AG04450 (cell line): Measurements from ENCODE around the gene WWOX. TPM values are rescaled to one million over a fixed set of nuclear protein-coding genes. Genes with fewer than 3 reads are reported as not detected.

Source experiments
- CTCF ChIA-PET: fragments of 300-600, 350-600 bp; formaldehyde crosslinking; extraction: SDS; loops from one replicate; lab custom pipeline; 2022; ENCODE audit warnings: antibody characterized with exemption, inconsistent platforms; lab: Charles Lee
- POLR2A ChIA-PET: fragments of 350-600 bp; formaldehyde crosslinking; extraction: SDS; loops from one replicate; lab custom pipeline; 2021; ENCODE audit warnings: antibody characterized with exemption, inconsistent platforms; lab: Yijun Ruan, JAX
- DNase-seq: peaks from one replicate; pipeline ENCODE4 v3.0.0-alpha.2; 2011; ENCODE audit warnings: low read depth, low spot score
- H3K27ac ChIP-seq: one replicate; pipeline ENCODE4 v1.5.1; 2012; ENCODE audit warnings: low read depth, low read length, control low read depth
- H3K27me3 ChIP-seq: one replicate; pipeline ENCODE4 v1.6.0; 2012; ENCODE audit warnings: low read length; ENCODE audit not compliant: control insufficient read depth, insufficient read depth
- H3K4me3 ChIP-seq: 2 replicates; pipeline ENCODE4 v1.5.1; 2011; ENCODE audit warnings: mild to moderate bottlenecking, low read depth, low read length, control low read depth
- H3K9me3 ChIP-seq: 2 replicates; pipeline ENCODE4 v1.5.1; 2012; ENCODE audit warnings: low read length; ENCODE audit not compliant: control insufficient read depth, insufficient read depth
- polyA plus RNA-seq: library from polyadenylated mRNA; depleted of rRNA; stranded (reverse); fragments of >200 nt; gene quantifications from 2 replicates; pipeline ENCODE4 v1.2.3, GENCODE V29; 2011
- TF ChIP-seq, protein P1 (sequence below): IDR thresholded peaks from 2 replicates; pipeline ENCODE4 v1.5.1; 2011; ENCODE audit warnings: low read depth, low read length, control low read depth, inconsistent platforms

The WWOX gene
- polyA plus RNA-seq, 1 experiment = 2.1 TPM

DNA sequence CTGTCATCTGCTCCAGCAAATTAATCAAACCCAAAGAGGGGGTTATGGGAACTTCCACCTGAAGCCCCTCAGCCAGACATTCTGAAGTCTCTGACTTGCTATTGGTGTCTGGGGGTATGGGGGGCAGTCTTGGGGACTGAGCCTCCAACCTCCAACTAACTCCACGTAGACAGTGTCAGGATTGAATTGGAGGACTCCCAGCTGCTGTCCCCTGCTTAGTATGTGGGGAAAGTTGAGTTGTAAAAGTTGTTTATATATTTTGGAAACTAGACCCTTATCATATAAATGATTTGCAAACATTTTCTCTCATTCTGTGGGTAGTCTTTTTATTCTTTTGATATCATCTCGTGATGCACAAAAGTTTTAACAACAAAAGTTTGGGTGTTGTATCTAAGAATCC lies 689.2 kb downstream of the WWOX start:
- H3K4me3 ChIP-seq = no peak overlapping the region
- POLR2A ChIA-PET = no interaction called here
- CTCF ChIA-PET = no interaction called here
- no peak for DNase-seq
- peaks cover 43% of the 10 kb centered on the region for H3K9me3 ChIP-seq
- no peak overlapping the region for H3K27ac ChIP-seq
- H3K27me3 ChIP-seq = no peaks in the 10 kb centered on the region
- TF ChIP-seq, protein P1, sequence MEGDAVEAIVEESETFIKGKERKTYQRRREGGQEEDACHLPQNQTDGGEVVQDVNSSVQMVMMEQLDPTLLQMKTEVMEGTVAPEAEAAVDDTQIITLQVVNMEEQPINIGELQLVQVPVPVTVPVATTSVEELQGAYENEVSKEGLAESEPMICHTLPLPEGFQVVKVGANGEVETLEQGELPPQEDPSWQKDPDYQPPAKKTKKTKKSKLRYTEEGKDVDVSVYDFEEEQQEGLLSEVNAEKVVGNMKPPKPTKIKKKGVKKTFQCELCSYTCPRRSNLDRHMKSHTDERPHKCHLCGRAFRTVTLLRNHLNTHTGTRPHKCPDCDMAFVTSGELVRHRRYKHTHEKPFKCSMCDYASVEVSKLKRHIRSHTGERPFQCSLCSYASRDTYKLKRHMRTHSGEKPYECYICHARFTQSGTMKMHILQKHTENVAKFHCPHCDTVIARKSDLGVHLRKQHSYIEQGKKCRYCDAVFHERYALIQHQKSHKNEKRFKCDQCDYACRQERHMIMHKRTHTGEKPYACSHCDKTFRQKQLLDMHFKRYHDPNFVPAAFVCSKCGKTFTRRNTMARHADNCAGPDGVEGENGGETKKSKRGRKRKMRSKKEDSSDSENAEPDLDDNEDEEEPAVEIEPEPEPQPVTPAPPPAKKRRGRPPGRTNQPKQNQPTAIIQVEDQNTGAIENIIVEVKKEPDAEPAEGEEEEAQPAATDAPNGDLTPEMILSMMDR = no peak

- no peaks in the 10 kb centered on the region for H3K27me3 ChIP-seq
- no peak overlapping the region for H3K27ac ChIP-seq
- DNase-seq = no peak
- H3K4me3 ChIP-seq = no peak overlapping the region
- peaks cover 45% of the 10 kb centered on the region for H3K9me3 ChIP-seq
- ChIA-PET CTCF (no interaction called here), POLR2A (no interaction called here)
- TF ChIP-seq, protein P1 = no peak
Measured at GRCh38 chr16:78789561-78789960, 690.1 kb downstream of the WWOX start.

- no peak overlapping the region for H3K27ac ChIP-seq
- H3K9me3 ChIP-seq = peaks cover 40% of the 10 kb centered on the region
- TF ChIP-seq, protein P1 = no peak
- DNase-seq = no peak
- ChIA-PET POLR2A (no interaction called here), CTCF (no interaction called here)
- H3K27me3 ChIP-seq = no peaks in the 10 kb centered on the region
- no peak overlapping the region for H3K4me3 ChIP-seq
Measured at GRCh38 chr16:78791011-78791410, 691.6 kb downstream of the WWOX start.

DNA sequence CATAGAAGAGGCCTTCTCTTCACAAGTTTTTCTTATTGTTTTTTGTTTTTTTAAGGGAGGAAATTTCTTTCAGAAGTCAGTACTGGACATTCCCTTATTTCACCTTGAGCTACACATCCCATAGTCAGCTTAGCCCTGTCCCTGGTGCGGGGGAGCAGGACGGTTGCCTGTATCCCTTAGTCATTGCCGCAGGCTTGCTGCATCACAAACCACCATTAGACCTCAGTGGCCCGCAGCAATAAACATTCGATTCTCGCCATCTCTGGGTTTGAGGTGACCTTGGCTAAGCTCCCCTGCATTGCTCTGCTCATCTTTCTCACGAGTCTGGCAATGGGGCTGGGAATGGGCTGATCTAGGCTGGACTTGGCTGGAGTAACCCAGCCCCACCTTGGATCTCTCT lies 692.5 kb downstream of the WWOX start:
- ChIA-PET CTCF (no interaction called here), POLR2A (no interaction called here)
- DNase-seq = no peak
- H3K27me3 ChIP-seq = no peaks in the 10 kb centered on the region
- H3K4me3 ChIP-seq = no peak overlapping the region
- TF ChIP-seq, protein P1 = no peak
- H3K27ac ChIP-seq = no peak overlapping the region
- peaks cover 46% of the 10 kb centered on the region for H3K9me3 ChIP-seq

DNA sequence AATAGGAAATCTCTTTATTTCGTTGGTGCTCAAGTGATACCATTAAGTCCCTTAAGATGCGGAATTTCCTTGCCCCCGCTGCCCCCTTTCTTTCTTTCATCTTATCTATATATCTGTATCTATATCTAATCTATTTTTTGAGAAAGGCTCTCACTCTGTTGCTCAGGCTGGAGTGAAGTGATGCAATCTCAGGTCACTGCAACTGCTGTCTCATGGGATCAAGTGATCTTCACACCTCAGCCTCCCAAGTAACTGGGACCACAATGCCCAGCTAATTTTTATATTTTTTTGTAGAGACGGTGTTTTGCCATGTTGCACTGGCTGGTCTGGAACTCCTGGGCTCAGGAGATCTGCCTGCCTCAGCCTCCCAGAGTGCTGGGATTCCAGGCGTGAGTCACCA lies 693.5 kb downstream of the WWOX start:
- ChIA-PET POLR2A (no interaction called here), CTCF (no interaction called here)
- no peak for DNase-seq
- no peak overlapping the region for H3K27ac ChIP-seq
- no peaks in the 10 kb centered on the region for H3K27me3 ChIP-seq
- peaks cover 55% of the 10 kb centered on the region for H3K9me3 ChIP-seq
- TF ChIP-seq, protein P1 = no peak
- H3K4me3 ChIP-seq = no peak overlapping the region
